Effector memory CD4-positive, alpha-beta T cell (primary cell): Measurements from ENCODE around the gene DCLRE1C.
"Not testable (repeated sequence)": the region's sequence is repeated elsewhere in the genome, so short reads cannot be mapped to it uniquely, and the experiment has no call there.

Experiments
- DNase-seq, 3 donors: peaks; one replicate each; pipeline ENCODE4 v3.0.0-alpha.2; 2020
- H3K27ac ChIP-seq: 2 replicates; pipeline ENCODE4 v1.7.0; 2013; ENCODE audit warnings: mild to moderate bottlenecking, low read length, moderate library complexity; ENCODE audit not compliant: insufficient read depth, poor library complexity, severe bottlenecking
- H3K27me3 ChIP-seq: replicated peaks from 2 replicates; pipeline ENCODE4 v1.7.0; 2013; ENCODE audit warnings: mild to moderate bottlenecking, low read length; ENCODE audit not compliant: insufficient read depth, control insufficient read depth, poor library complexity, severe bottlenecking
- H3K36me3 ChIP-seq: 2 replicates; pipeline ENCODE4 v1.7.0; 2013; ENCODE audit warnings: mild to moderate bottlenecking, low read length, moderate library complexity; ENCODE audit not compliant: control insufficient read depth, insufficient read depth
- H3K4me1 ChIP-seq: 2 replicates; pipeline ENCODE4 v1.7.0; 2013; ENCODE audit warnings: low read length, mild to moderate bottlenecking; ENCODE audit not compliant: control insufficient read depth, insufficient read depth, poor library complexity, severe bottlenecking
- H3K4me3 ChIP-seq: 2 replicates; pipeline ENCODE4 v1.7.0; 2013; ENCODE audit warnings: low read length, low read depth, mild to moderate bottlenecking; ENCODE audit not compliant: insufficient read depth, poor library complexity, severe bottlenecking
- H3K9me3 ChIP-seq: 2 replicates; pipeline ENCODE4 v1.7.0; 2013; ENCODE audit warnings: mild to moderate bottlenecking, low read length, moderate library complexity; ENCODE audit not compliant: control insufficient read depth

Gene DCLRE1C

DNA sequence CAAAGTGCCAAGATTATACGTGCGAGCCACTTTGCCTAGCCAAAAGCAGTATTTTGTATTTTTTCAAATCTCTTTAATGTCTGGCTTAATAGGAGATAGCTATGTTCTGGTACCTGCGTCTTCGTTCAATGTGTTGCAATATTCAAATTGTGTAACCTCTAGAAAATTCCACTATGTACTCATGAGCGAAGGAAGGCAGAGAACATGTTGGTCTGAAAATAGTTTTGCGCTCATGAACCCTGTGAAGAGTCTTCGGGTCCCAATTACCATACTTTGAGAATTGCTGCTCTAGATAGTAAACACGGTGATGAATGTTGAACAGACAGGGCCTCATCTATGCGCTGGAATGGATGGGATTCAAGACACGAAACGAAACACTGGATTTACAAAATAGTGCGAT lies 78.0 kb downstream of the DCLRE1C start:
- Histone ChIP-seq H3K27me3 (no peaks in the 10 kb centered on the region), H3K4me1 (peaks cover 8% of the 10 kb centered on the region), H3K36me3 (no peaks in the 10 kb centered on the region), H3K9me3 (no peaks in the 10 kb centered on the region), H3K4me3 (no peak overlapping the region), H3K27ac (no peak overlapping the region)
- no peak for DNase-seq

DNA sequence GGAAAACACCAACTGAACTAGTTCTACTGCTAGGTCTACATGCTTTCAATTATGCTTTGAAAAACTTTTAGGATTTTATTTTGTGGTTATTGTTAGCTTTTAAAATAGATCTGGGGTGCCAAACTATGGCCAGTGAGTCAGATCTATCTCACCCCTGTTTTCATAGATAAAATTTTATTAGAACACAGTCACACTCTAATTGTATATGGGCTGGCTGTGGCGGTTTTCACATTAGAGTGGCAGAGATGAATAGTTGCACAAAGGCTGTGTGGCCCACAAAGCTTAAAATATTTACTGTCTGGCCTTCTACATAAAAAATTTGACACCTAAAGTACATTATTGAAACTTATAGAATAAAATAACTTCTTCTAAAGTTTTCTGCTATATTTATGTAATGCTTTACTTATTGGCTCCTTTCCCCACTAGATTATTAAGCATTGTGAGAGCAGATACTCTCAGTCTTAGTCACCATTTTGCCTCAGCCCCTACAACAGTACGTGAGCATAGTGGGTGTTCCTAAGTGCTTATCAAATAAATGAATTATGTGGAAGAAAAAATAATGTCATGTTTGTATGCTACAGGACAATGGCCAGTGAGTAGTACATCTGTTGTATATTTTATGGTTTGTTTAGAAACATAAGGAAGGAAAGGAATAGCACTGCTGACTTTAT lies 80.7 kb downstream of the DCLRE1C start:
- Histone ChIP-seq H3K36me3 (peaks cover 18% of the 10 kb centered on the region), H3K4me1 (no peaks in the 10 kb centered on the region), H3K27me3 (no peaks in the 10 kb centered on the region), H3K4me3 (no peak overlapping the region), H3K9me3 (no peaks in the 10 kb centered on the region), H3K27ac (no peak overlapping the region)
- DNase-seq, result no peak

DNA sequence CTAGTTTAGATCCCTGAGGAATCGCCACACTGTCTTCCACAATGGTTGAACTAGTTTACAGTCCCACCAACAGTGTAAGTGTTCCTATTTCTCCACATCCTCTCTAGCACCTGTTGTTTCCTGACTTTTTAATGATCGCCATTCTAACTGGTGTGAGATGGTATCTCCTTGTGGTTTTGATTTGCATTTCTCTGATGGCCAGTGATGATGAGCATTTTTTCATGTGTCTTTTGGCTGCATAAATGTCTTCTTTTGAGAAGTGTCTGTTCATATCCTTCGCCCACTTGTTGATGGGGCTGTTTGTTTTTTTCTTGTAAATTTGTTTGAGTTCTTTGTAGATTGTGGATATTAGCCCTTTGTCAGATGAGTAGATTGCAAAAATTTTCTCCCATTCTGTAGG lies 89.0 kb downstream of the DCLRE1C start:
- H3K9me3 ChIP-seq, H3K27ac ChIP-seq, DNase-seq, H3K4me3 ChIP-seq, H3K27me3 ChIP-seq, H3K4me1 ChIP-seq: not testable (repeated sequence)
- H3K36me3 ChIP-seq, result peaks cover 28% of the 10 kb centered on the region

DNA sequence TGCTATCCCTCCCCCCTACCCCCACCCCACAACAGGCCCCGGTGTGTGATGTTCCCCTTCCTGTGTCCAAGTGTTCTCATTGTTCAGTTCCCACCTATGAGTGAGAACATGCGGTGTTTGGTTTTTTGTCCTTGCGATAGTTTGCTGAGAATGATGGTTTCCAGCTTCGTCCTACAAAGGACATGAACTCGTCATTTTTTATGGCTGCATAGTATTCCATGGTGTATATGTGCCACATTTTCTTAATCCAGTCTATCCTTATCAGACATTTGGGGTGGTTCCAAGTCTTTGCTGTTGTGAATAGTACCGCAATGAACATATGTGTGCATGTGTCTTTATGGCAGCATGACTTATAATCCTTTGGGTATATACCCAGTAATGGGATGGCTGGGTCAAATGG lies 89.4 kb downstream of the DCLRE1C start:
- H3K4me3 ChIP-seq, DNase-seq, H3K9me3 ChIP-seq, H3K27ac ChIP-seq, H3K27me3 ChIP-seq, H3K4me1 ChIP-seq: not testable (repeated sequence)
- peaks cover 24% of the 10 kb centered on the region for H3K36me3 ChIP-seq

DNA sequence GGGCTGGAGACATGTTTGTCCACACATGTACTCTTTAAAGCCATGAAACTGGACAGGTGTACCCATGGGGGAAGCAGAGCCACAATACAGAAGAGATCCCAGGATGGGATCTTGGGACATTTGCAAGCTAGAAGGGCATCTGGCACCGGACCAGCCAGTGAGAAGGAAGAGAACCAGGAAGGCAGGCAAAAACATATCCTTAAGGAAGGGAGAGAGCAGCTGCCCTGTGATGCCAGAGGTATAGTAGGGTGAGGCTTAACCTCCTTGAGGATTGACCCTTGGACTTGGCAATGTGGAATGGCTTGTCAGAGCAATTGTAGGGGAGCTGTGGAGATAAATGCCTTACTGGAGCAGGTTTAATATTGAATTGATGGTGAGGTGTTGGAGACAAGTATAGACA lies 93.1 kb downstream of the DCLRE1C start:
- DNase-seq, result no peak
- Histone ChIP-seq H3K9me3 (no peaks in the 10 kb centered on the region), H3K36me3 (peaks cover 26% of the 10 kb centered on the region), H3K4me1 (no peaks in the 10 kb centered on the region), H3K27ac (no peak overlapping the region), H3K4me3 (no peak overlapping the region), H3K27me3 (no peaks in the 10 kb centered on the region)

DNA sequence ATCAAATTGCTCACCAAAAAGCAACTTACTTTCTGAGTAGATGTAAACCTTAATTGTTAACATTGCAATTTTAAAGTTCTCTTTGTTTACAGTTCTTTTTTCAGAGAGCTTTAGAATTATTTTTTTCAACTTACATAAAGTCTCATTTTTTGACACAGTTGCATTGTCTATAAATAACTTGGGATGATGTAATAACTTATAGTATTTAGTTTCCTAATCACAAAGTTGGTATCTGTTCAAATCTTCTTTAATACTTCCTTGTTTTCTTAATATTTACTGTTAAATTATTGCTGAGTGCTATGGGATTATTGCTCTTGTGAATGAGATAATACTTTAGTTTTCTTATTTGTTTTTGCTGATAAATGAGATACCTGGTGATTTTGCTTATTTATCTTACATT lies 94.1 kb downstream of the DCLRE1C start:
- Histone ChIP-seq H3K27me3 (no peaks in the 10 kb centered on the region), H3K9me3 (no peaks in the 10 kb centered on the region), H3K27ac (no peak overlapping the region), H3K36me3 (peaks cover 26% of the 10 kb centered on the region), H3K4me3 (no peak overlapping the region), H3K4me1 (no peaks in the 10 kb centered on the region)
- no peak for DNase-seq

DNA sequence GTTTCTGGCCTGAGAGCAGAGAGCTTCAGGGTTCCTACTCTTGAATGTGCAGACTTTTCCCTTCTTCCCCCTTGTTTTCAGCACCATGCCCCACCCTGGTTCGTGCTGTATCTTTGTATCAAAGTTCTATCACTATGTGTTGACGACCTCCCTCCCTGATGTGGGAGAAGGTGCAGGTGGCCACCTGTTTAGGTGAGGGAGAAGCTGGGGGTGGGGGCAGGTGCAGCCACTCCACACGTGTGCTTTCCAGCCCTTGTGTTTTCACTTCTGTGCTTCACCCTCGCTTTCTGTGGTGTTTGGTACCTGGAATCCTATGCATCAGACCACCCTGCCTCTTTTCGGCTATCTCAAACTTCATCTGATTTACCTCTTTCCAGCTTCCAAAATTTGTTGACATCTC lies 94.9 kb downstream of the DCLRE1C start:
- DNase-seq, result no peak
- Histone ChIP-seq H3K4me3 (no peak overlapping the region), H3K36me3 (peaks cover 26% of the 10 kb centered on the region), H3K27ac (no peak overlapping the region), H3K9me3 (no peaks in the 10 kb centered on the region), H3K4me1 (no peaks in the 10 kb centered on the region), H3K27me3 (no peaks in the 10 kb centered on the region)

DNA sequence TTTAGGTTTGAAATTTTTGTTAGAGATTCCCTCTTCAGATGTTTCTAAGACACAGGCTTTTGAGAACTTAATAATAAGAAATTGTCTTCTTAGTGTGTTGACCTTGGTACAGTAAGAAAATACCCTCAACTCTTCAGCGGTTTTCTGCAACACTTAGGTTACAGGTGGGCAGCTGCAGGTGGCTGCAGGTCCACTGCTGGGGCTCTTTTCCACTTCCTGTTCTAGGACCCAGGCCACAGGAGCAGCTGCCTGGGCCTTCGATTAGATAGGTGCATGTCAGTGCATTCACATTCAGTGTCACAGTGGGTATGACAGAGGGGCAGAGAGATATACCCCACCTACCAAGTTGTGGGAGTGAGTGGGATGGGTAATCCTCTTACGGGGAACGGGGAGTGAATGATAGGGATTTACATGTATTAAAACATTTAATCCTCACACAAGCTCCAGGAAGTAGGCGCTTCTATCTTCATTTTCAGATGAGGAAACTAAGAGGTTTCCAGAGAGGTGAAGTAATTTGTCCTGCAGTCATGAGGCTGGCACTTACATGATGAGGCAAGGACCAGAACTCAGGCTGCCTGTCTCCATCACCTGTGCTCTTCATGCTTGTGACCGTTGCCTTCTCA lies 95.4 kb downstream of the DCLRE1C start:
- no peaks in the 10 kb centered on the region for H3K9me3 ChIP-seq
- H3K4me1 ChIP-seq, result no peaks in the 10 kb centered on the region
- no peak for DNase-seq
- no peaks in the 10 kb centered on the region for H3K27me3 ChIP-seq
- H3K27ac ChIP-seq, result no peak overlapping the region
- no peak overlapping the region for H3K4me3 ChIP-seq
- peaks cover 26% of the 10 kb centered on the region for H3K36me3 ChIP-seq

DNA sequence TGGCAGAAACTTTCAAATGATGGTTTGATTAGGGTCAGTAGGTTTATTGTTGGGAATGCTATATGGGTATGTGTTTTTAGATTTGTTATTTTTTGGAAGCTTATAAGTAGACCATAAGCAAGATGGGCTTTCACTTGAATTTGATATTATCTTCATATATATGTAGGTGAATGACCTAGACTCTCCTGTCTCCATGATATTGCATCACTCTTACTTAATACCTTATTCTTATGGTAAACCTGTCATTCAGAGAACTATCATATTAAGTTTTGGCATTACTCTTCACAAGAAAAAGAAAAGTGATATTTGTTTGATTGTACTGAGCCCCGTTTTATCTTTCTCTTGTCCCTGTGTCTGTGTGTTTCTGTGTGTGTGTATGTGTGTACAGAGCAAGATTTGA lies 98.4 kb downstream of the DCLRE1C start:
- Histone ChIP-seq H3K4me1 (no peaks in the 10 kb centered on the region), H3K36me3 (peaks cover 18% of the 10 kb centered on the region), H3K27me3 (no peaks in the 10 kb centered on the region), H3K9me3 (no peaks in the 10 kb centered on the region), H3K27ac (no peak overlapping the region), H3K4me3 (no peak overlapping the region)
- no peak for DNase-seq

DNA sequence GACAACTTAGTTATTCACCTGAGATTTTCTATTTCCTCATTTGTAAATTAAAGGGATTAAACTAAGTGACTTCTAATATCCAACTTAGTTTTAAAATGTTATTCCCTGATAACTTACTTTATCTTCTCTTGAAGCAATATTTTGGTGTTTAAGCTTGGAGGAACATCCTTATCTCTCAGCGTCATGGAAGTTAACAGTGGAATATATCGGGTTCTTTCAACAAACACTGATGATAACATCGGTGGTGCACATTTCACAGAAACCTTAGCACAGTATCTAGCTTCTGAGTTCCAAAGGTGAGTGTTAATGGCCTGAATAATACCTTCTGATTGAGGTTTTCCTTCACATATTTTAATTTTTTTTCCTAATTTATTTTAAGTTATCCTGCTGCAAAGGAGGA lies 101.7 kb downstream of the DCLRE1C start:
- no peaks in the 10 kb centered on the region for H3K9me3 ChIP-seq
- no peaks in the 10 kb centered on the region for H3K27me3 ChIP-seq
- no peak for DNase-seq
- H3K27ac ChIP-seq, result no peak overlapping the region
- no peak overlapping the region for H3K4me3 ChIP-seq
- H3K4me1 ChIP-seq, result no peaks in the 10 kb centered on the region
- peaks cover 6% of the 10 kb centered on the region for H3K36me3 ChIP-seq
